RWPE1 (cell line): ENCODE data around the gene FAM185A.
"Not testable (repeated sequence)": the region's sequence is repeated elsewhere in the genome, so short reads cannot be mapped to it uniquely, and the experiment has no call there.

Source experiments
- CTCF ChIA-PET: fragments of 350-600 bp; sonication (Branson Sonifier 250); formaldehyde crosslinking; extraction: SDS; loops from one replicate; lab custom pipeline; 2021; lab: Yijun Ruan, JAX
- POLR2A ChIA-PET: fragments of 400-600 bp; formaldehyde crosslinking; extraction: SDS; loops from one replicate; lab custom pipeline; 2020; ENCODE audit warnings: antibody characterized with exemption; ENCODE audit not compliant: low non-redundant PET; lab: Yijun Ruan, JAX
- DNase-seq: peaks from one replicate; pipeline ENCODE4 v3.0.0; 2012; ENCODE audit warnings: low spot score
- H3K27ac ChIP-seq: fragments of 450-650 bp; 2 replicates; pipeline ENCODE4 v1.5.1; 2017
- CTCF ChIP-seq: fragments of 450-650 bp; conservative IDR thresholded peaks from 2 replicates; pipeline ENCODE4 v1.5.1; 2017; ENCODE audit warnings: low read depth, mild to moderate bottlenecking

FAM185A gene

GRCh38 chr7:102837802-102838201, 89.0 kb downstream of the FAM185A start:
- no peak for TF ChIP-seq CTCF
- CTCF ChIA-PET, result interaction anchor here (0.9 to 1.1 kb wide), 2 partner anchors 15 to 78 kb away, joined by 5 read pairs; no protein-coding TSS in a partner anchor
- POLR2A ChIA-PET, result no interaction called here
- H3K27ac ChIP-seq, result no peak overlapping the region
- no peak for DNase-seq

GRCh38 chr7:102838572-102839101, 89.8 kb downstream of the FAM185A start:
- CTCF ChIA-PET, result interaction anchor here (0.9 kb wide), 1 partner anchor 14 kb away, joined by 5 read pairs; no protein-coding TSS in a partner anchor
- H3K27ac ChIP-seq, POLR2A ChIA-PET, DNase-seq: not testable (repeated sequence)

GRCh38 chr7:102840404-102840803, 91.6 kb downstream of the FAM185A start:
- no peak for DNase-seq
- TF ChIP-seq CTCF, result no peak
- ChIA-PET CTCF (interaction anchor here (0.7 kb wide), 1 partner anchor 10 kb away, joined by 3 read pairs; no protein-coding TSS in a partner anchor), POLR2A (no interaction called here)
- H3K27ac ChIP-seq, result no peak overlapping the region

- ChIA-PET POLR2A (no interaction called here), CTCF (no interaction called here)
- TF ChIP-seq CTCF, result no peak
- no peak for DNase-seq
- no peak overlapping the region for H3K27ac ChIP-seq
These were observed 92.5 kb downstream of the FAM185A start for GRCh38 chr7:102841290-102841689.

GRCh38 chr7:102842284-102842683, 93.5 kb downstream of the FAM185A start:
- no peak overlapping the region for H3K27ac ChIP-seq
- no peak for DNase-seq
- CTCF ChIA-PET, result no interaction called here
- POLR2A ChIA-PET, result no interaction called here
- no peak for TF ChIP-seq CTCF

- H3K27ac ChIP-seq, result no peak overlapping the region
- CTCF ChIA-PET, result interaction anchor here (0.9 kb wide), 1 partner anchor 11 kb away, joined by 4 read pairs; no protein-coding TSS in a partner anchor
- no peak for DNase-seq
- TF ChIP-seq CTCF, result no peak
- POLR2A ChIA-PET, result no interaction called here
These were observed 95.1 kb downstream of the FAM185A start for GRCh38 chr7:102843850-102844249.

- ChIA-PET CTCF (no interaction called here), POLR2A (no interaction called here)
- H3K27ac ChIP-seq, result no peak overlapping the region
- no peak for TF ChIP-seq CTCF
- no peak for DNase-seq
These were observed 96.5 kb downstream of the FAM185A start for GRCh38 chr7:102845346-102845745.
